Suprapubic skin (tissue), 4 donors: ENCODE data around the gene SOHLH1. TPM values are rescaled to one million over a fixed set of nuclear protein-coding genes. Genes with fewer than 3 reads are reported as not detected.
"Not testable (repeated sequence)": the region's sequence is repeated elsewhere in the genome, so short reads cannot be mapped to it uniquely, and the experiment has no call there.

ENCODE experiments used
- DNase-seq, 2 donors: peaks; one replicate each; pipeline ENCODE4 v3.0.0-alpha.2; 2019; ENCODE audit warnings: low spot score in 2 of 2
- H3K27ac ChIP-seq: fragments of 200-600 bp; sonication (generic); one replicate; pipeline ENCODE4 v1.5.1; 2019
- H3K27me3 ChIP-seq: fragments of 200-600 bp; sonication (generic); one replicate; pipeline ENCODE4 v1.5.1; 2019
- H3K36me3 ChIP-seq: fragments of 200-600 bp; sonication (generic); one replicate; pipeline ENCODE4 v1.5.1; 2019
- H3K4me1 ChIP-seq: fragments of 200-600 bp; sonication (generic); one replicate; pipeline ENCODE4 v1.5.1; 2019
- H3K4me3 ChIP-seq: fragments of 200-600 bp; sonication (generic); one replicate; pipeline ENCODE4 v1.5.1; 2019; ENCODE audit warnings: mild to moderate bottlenecking
- H3K9me3 ChIP-seq: fragments of 200-600 bp; sonication (generic); one replicate; pipeline ENCODE4 v1.5.1; 2019
- CTCF ChIP-seq, 2 donors: fragments of 200-600 bp in 1 of 2; fragments of 450-650 bp in 1 of 2; sonication (generic) in 1 of 2; IDR thresholded peaks; one replicate each; pipeline ENCODE4 v1.5.1; 2016 to 2019; ENCODE audit warnings: antibody characterized with exemption in 2 of 2, mild to moderate bottlenecking in 1 of 2, moderate library complexity in 1 of 2
- EP300 ChIP-seq: sonication (generic); formaldehyde crosslinking; IDR thresholded peaks from one replicate; pipeline ENCODE4 v1.6.1; 2017; ENCODE audit warnings: antibody characterized with exemption
- POLR2A ChIP-seq, 2 donors: fragments of 450-650 bp; IDR thresholded peaks; one replicate each; pipeline ENCODE4 v1.6.1; 2017; ENCODE audit warnings: antibody characterized with exemption in 2 of 2, mild to moderate bottlenecking in 2 of 2, moderate library complexity in 2 of 2
- POLR2AphosphoS5 ChIP-seq, 3 donors: sonication (generic); formaldehyde crosslinking; IDR thresholded peaks; one replicate each; pipeline ENCODE4 v1.6.1; 2017; ENCODE audit warnings: antibody characterized with exemption in 3 of 3
- WGBS: methylation state at CpG from one replicate; pipeline ENCODE4 v1.1.5; 2018; 5-methylcytosine and 5-hydroxymethylcytosine counted together
- total RNA-seq, 4 donors: library from RNA; depleted of rRNA; stranded (reverse); fragments of >200 nt; gene quantifications; one replicate each; pipeline ENCODE4 v1.1.0, GENCODE V29; 2016

The SOHLH1 gene
- total RNA-seq, 4 donors from 2014 or later: not detected

- no peak overlapping the region for H3K27ac ChIP-seq
- WGBS: 77% methylated on average over 37 of the region's 41 CpGs
- TF ChIP-seq POLR2A (IDR thresholded peaks at IDR 0.05) (no peak), EP300 (no peak), POLR2AphosphoS5 (IDR thresholded peaks at IDR 0.05) (no peak), CTCF (IDR thresholded peaks at IDR 0.05) (no peak)
- DNase-seq: peak in 1 of 2 donors; percentile 52
- H3K4me3 ChIP-seq: no peak overlapping the region
- peaks cover 63% of the 10 kb centered on the region for H3K27me3 ChIP-seq
- H3K9me3 ChIP-seq: peaks cover 5% of the 10 kb centered on the region
- no peaks in the 10 kb centered on the region for H3K36me3 ChIP-seq
- H3K4me1 ChIP-seq: no peaks in the 10 kb centered on the region
These were observed 28.3 kb downstream of the SOHLH1 start for GRCh38 chr9:135670721-135671590.

- DNase-seq: peak in 1 of 2 donors; percentile 49
- TF ChIP-seq POLR2AphosphoS5 (IDR thresholded peaks at IDR 0.05) (no peak), CTCF (IDR thresholded peaks at IDR 0.05) (no peak), EP300 (no peak), POLR2A (IDR thresholded peaks at IDR 0.05) (no peak)
- peaks cover 5% of the 10 kb centered on the region for H3K9me3 ChIP-seq
- no peaks in the 10 kb centered on the region for H3K4me1 ChIP-seq
- H3K4me3 ChIP-seq: no peak overlapping the region
- no peaks in the 10 kb centered on the region for H3K36me3 ChIP-seq
- H3K27me3 ChIP-seq: peaks cover 74% of the 10 kb centered on the region
- no peak overlapping the region for H3K27ac ChIP-seq
- 100% methylated on average over 4 of the region's 9 CpGs for WGBS
These were observed 29.5 kb downstream of the SOHLH1 start for GRCh38 chr9:135669616-135670285.

- peak in 1 of 2 donors; percentile 27 for DNase-seq
- H3K4me3 ChIP-seq, H3K27ac ChIP-seq, H3K4me1 ChIP-seq, H3K9me3 ChIP-seq, H3K36me3 ChIP-seq: not testable (repeated sequence)
- 85% methylated on average over 5 of the region's 5 CpGs for WGBS
- peaks cover 80% of the 10 kb centered on the region for H3K27me3 ChIP-seq
These were observed 30.3 kb downstream of the SOHLH1 start for GRCh38 chr9:135669018-135669417.

GRCh38 chr9:135667463-135668001, 31.7 kb downstream of the SOHLH1 start:
- DNase-seq: peak in 1 of 2 donors; percentile 72
- Histone ChIP-seq H3K27ac (no peak overlapping the region), H3K4me3 (no peak overlapping the region), H3K27me3 (peaks cover 83% of the 10 kb centered on the region), H3K36me3 (no peaks in the 10 kb centered on the region), H3K4me1 (no peaks in the 10 kb centered on the region), H3K9me3 (peaks cover 5% of the 10 kb centered on the region)
- 80% methylated on average over 1 of the region's 9 CpGs for WGBS
- no peak for TF ChIP-seq POLR2A (IDR thresholded peaks at IDR 0.05)
- TF ChIP-seq CTCF (IDR thresholded peaks at IDR 0.05): no peak
- no peak for TF ChIP-seq EP300
- TF ChIP-seq POLR2AphosphoS5 (IDR thresholded peaks at IDR 0.05): no peak

- peak; percentile 37 to 59 for DNase-seq
- WGBS: 47% methylated on average over 19 of the region's 29 CpGs
- peaks cover 79% of the 10 kb centered on the region for H3K27me3 ChIP-seq
These were observed 32.5 kb downstream of the SOHLH1 start for GRCh38 chr9:135666534-135667462.

More at GRCh38 chr9:135666534-135667462, 32.5 kb downstream of the SOHLH1 start:
- Histone ChIP-seq H3K4me3 (no peak overlapping the region), H3K36me3 (no peaks in the 10 kb centered on the region), H3K9me3 (peaks cover 5% of the 10 kb centered on the region), H3K27ac (no peak overlapping the region), H3K4me1 (no peaks in the 10 kb centered on the region)
- no peak for TF ChIP-seq EP300
- no peak for TF ChIP-seq CTCF (IDR thresholded peaks at IDR 0.05)
- TF ChIP-seq POLR2AphosphoS5 (IDR thresholded peaks at IDR 0.05): no peak
- TF ChIP-seq POLR2A (IDR thresholded peaks at IDR 0.05): no peak
